GM18502 (cell line): ENCODE data around the gene OBP2B.
"Not testable (repeated sequence)": the region's sequence is repeated elsewhere in the genome, so short reads cannot be mapped to it uniquely, and the experiment has no call there.

Experiments
- ATAC-seq: cut with Tn5 transposase; IDR thresholded peaks from one replicate; pipeline ENCODE4 v1.9.1; 2021; ENCODE audit warnings: mild to moderate bottlenecking; ENCODE audit not compliant: unreplicated experiment, poor library complexity

OBP2B gene

GRCh38 chr9:133208880-133209300 is at the start of gene OBP2B:
Gene OBP2B, minus strand, starts transcription at chr9:133209250. Its CDS starts 51 bp downstream, at chr9:133209199.
- not testable (repeated sequence) for ATAC-seq

GRCh38 chr9:133258061-133259015 is 49.3 kb upstream of the OBP2B start:
- ATAC-seq: no peak

- ATAC-seq: no peak
Measured at GRCh38 chr9:133257465-133257956, 48.5 kb upstream of the OBP2B start.

- ATAC-seq: no peak
Measured at GRCh38 chr9:133256686-133257091, 47.6 kb upstream of the OBP2B start.

GRCh38 chr9:133256136-133256461 is 47.0 kb upstream of the OBP2B start:
- ATAC-seq: no peak

GRCh38 chr9:133255371-133256135 is 46.5 kb upstream of the OBP2B start:
- ATAC-seq: no peak

GRCh38 chr9:133254471-133254870 is 45.4 kb upstream of the OBP2B start:
- no peak for ATAC-seq

GRCh38 chr9:133253268-133253667 is 44.2 kb upstream of the OBP2B start:
- ATAC-seq: no peak

- no peak for ATAC-seq
Measured at GRCh38 chr9:133252301-133253020, 43.4 kb upstream of the OBP2B start.

- ATAC-seq: no peak
Measured at GRCh38 chr9:133251773-133252172, 42.7 kb upstream of the OBP2B start.

GRCh38 chr9:133251221-133251620 is 42.2 kb upstream of the OBP2B start:
- not testable (repeated sequence) for ATAC-seq

GRCh38 chr9:133250741-133251170 is 41.7 kb upstream of the OBP2B start:
- ATAC-seq: no peak

GRCh38 chr9:133249337-133249736 is 40.3 kb upstream of the OBP2B start:
- no peak for ATAC-seq

- no peak for ATAC-seq
Measured at GRCh38 chr9:133248726-133249295, 39.8 kb upstream of the OBP2B start.

GRCh38 chr9:133247632-133248031 is 38.6 kb upstream of the OBP2B start:
- ATAC-seq: no peak

GRCh38 chr9:133246991-133247390 is 37.9 kb upstream of the OBP2B start:
- ATAC-seq: no peak

GRCh38 chr9:133246562-133246961 is 37.5 kb upstream of the OBP2B start:
- no peak for ATAC-seq

- no peak for ATAC-seq
Measured at GRCh38 chr9:133242991-133243390, 33.9 kb upstream of the OBP2B start.

GRCh38 chr9:133242241-133242640 is 33.2 kb upstream of the OBP2B start:
- ATAC-seq: no peak

GRCh38 chr9:133239533-133240090 is 30.6 kb upstream of the OBP2B start:
- ATAC-seq: no peak
